IPS-20b (cell line): Measurements from ENCODE around the gene FNDC3B.

Experiments used
- H3K27ac ChIP-seq: one replicate; pipeline ENCODE4 v1.5.1; 2013; ENCODE audit warnings: low read length
- H3K27me3 ChIP-seq: 2 replicates; pipeline ENCODE4 v1.6.1; 2013; ENCODE audit warnings: mild to moderate bottlenecking, low read length, inconsistent platforms; ENCODE audit not compliant: insufficient read depth
- H3K36me3 ChIP-seq: 2 replicates; pipeline ENCODE4 v1.6.1; 2013; ENCODE audit warnings: low read depth, mild to moderate bottlenecking, inconsistent platforms, low read length, moderate library complexity; ENCODE audit not compliant: insufficient read depth
- H3K4me1 ChIP-seq: 2 replicates; pipeline ENCODE4 v1.6.1; 2013; ENCODE audit warnings: mild to moderate bottlenecking, control low read depth, inconsistent platforms, low read length, moderate library complexity; ENCODE audit not compliant: insufficient read depth
- H3K4me3 ChIP-seq: 2 replicates; pipeline ENCODE4 v1.5.1; 2013; ENCODE audit warnings: mild to moderate bottlenecking, low read length, inconsistent platforms
- H3K9ac ChIP-seq: 2 replicates; pipeline ENCODE4 v1.6.1; 2013; ENCODE audit warnings: low read depth, mild to moderate bottlenecking, inconsistent platforms, low read length, moderate library complexity
- H3K9me3 ChIP-seq: 2 replicates; pipeline ENCODE4 v1.6.1; 2013; ENCODE audit warnings: mild to moderate bottlenecking, low read depth, low read length, inconsistent platforms; ENCODE audit not compliant: insufficient read depth

FNDC3B gene

DNA sequence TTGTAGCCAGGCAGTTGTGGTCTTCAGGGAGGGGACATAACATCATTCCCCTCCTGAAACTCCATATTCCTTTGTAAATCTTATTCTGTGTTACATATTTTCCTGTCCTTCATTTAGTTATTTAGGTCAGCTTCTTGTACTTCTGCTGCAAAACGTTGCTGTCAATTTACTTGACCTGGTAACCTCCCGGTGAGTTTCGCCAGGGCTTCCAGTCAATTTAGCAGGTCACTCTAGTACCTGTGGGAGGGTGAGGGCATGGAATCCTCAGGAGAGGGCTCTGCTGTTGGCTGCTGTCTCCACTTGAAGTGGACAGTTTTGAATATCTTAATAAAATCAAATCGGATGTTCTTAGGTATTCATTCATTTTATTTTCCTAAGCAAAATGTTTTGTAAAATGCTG lies 29.6 kb downstream of the FNDC3B start:
- Histone ChIP-seq H3K9ac (no peak overlapping the region), H3K27ac (no peak overlapping the region), H3K4me3 (no peak overlapping the region), H3K27me3 (no peaks in the 10 kb centered on the region), H3K9me3 (no peaks in the 10 kb centered on the region), H3K36me3 (peaks cover under 1% of the 10 kb centered on the region; the same call in 1 of the 2 replicates), H3K4me1 (peaks cover 33% of the 10 kb centered on the region)

DNA sequence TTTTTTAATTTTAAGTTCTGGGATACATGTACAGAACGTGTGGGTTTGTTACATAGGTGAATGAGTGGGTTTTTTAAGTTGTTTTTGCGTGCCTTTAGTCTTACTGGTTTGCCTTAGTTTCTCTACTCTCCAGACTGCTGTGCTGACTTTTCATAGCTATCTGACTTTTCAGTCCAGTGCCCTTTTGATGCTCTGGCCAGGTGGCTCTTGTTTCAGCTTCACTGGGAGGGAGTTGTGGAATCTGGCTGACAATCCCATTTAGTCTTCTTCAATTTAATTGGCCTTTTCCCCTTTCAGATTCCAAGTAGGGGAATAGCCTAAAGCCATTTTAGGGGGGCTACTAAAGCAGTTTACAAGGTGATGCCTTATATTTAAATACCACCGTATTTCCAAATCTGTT lies 30.1 kb downstream of the FNDC3B start:
- H3K27ac ChIP-seq = no peak overlapping the region

DNA sequence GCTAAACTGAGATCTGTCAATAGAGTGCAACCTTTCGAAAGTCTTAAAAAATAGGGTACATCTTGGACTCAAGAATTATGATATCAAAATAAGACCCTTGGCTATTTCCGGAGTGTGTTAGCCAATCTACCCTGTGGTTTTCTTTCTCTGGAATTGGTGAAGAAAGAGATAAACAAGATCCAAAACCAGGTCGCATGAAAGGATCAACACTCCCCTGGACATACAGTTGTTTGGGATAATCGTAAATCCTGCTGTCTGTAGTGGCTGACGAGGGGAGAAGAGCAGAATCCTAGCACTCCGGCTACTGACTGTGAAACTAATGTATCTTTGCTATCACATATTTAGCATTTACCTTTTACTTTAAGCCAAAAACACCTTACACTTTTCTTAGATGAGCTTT lies 30.9 kb downstream of the FNDC3B start:
- Histone ChIP-seq H3K9ac (no peak overlapping the region), H3K9me3 (no peaks in the 10 kb centered on the region), H3K27ac (no peak overlapping the region), H3K36me3 (no peaks in the 10 kb centered on the region), H3K27me3 (no peaks in the 10 kb centered on the region), H3K4me3 (no peak overlapping the region), H3K4me1 (peaks cover 33% of the 10 kb centered on the region)

More for the DNA sequence above, 30.1 kb downstream of the FNDC3B start:
- H3K4me3 ChIP-seq = no peak overlapping the region
- no peaks in the 10 kb centered on the region for H3K9me3 ChIP-seq
- H3K36me3 ChIP-seq = no peaks in the 10 kb centered on the region
- no peak overlapping the region for H3K9ac ChIP-seq
- no peaks in the 10 kb centered on the region for H3K27me3 ChIP-seq
- peaks cover 33% of the 10 kb centered on the region for H3K4me1 ChIP-seq

GRCh38 chr3:172070802-172071201 lies 31.4 kb downstream of the FNDC3B start:
- H3K36me3 ChIP-seq = no peaks in the 10 kb centered on the region
- H3K4me3 ChIP-seq = no peak overlapping the region
- no peak overlapping the region for H3K9ac ChIP-seq
- no peak overlapping the region for H3K27ac ChIP-seq
- H3K4me1 ChIP-seq = peaks cover 28% of the 10 kb centered on the region
- H3K27me3 ChIP-seq = no peaks in the 10 kb centered on the region
- no peaks in the 10 kb centered on the region for H3K9me3 ChIP-seq

GRCh38 chr3:172071780-172072330 lies 32.5 kb downstream of the FNDC3B start:
- Histone ChIP-seq H3K36me3 (no peaks in the 10 kb centered on the region), H3K9ac (no peak overlapping the region), H3K4me1 (peaks cover 21% of the 10 kb centered on the region), H3K4me3 (no peak overlapping the region), H3K9me3 (no peaks in the 10 kb centered on the region), H3K27me3 (no peaks in the 10 kb centered on the region), H3K27ac (no peak overlapping the region)

- Histone ChIP-seq H3K4me1 (peaks cover 21% of the 10 kb centered on the region), H3K9me3 (no peaks in the 10 kb centered on the region), H3K9ac (no peak overlapping the region), H3K36me3 (no peaks in the 10 kb centered on the region), H3K4me3 (no peak overlapping the region), H3K27ac (no peak overlapping the region), H3K27me3 (no peaks in the 10 kb centered on the region)
Measured at GRCh38 chr3:172072543-172072942, 33.2 kb downstream of the FNDC3B start.

DNA sequence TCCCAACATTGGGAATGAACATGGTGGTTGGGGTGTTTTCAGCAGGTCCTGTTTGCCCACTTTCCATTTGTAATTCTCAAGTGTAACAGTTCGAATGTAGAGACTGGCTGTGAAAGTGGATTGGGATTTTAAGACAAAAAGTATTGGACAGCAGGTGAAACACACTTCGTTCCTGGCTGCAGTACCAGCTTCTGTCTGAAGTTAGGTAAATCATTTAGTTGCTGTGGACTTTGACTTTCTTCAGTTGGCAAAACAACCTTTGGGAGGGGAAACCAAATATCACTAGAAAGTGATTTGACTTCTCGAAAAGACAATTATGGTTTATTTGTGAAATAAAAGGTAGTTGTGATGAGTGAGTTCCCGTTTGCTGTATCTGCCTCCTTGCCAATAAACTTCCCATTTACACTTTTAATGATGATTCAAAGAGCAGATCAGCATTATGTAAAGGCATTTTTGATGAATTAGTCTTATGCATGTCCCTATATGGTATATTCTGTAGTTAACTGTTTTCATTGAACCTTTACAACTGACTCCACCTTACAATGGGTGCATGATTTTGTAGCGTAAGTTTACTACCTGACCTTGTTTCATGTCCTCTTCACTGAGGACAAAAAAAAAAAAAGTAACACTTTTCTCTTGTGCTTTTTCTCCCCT lies 34.0 kb downstream of the FNDC3B start:
- Histone ChIP-seq H3K27me3 (no peaks in the 10 kb centered on the region), H3K9ac (no peak overlapping the region), H3K9me3 (no peaks in the 10 kb centered on the region), H3K36me3 (no peaks in the 10 kb centered on the region), H3K4me1 (peaks cover 26% of the 10 kb centered on the region), H3K4me3 (no peak overlapping the region), H3K27ac (no peak overlapping the region)

GRCh38 chr3:172074032-172074431 lies 34.7 kb downstream of the FNDC3B start:
- peaks cover 4% of the 10 kb centered on the region; the same call in 1 of the 2 replicates for H3K36me3 ChIP-seq
- no peak overlapping the region for H3K9ac ChIP-seq
- no peak overlapping the region for H3K27ac ChIP-seq
- no peak overlapping the region for H3K4me3 ChIP-seq
- no peaks in the 10 kb centered on the region for H3K27me3 ChIP-seq
- no peaks in the 10 kb centered on the region for H3K9me3 ChIP-seq
- H3K4me1 ChIP-seq = peaks cover 25% of the 10 kb centered on the region

GRCh38 chr3:172074586-172074985 lies 35.2 kb downstream of the FNDC3B start:
- Histone ChIP-seq H3K4me3 (no peak overlapping the region), H3K27ac (no peak overlapping the region), H3K4me1 (peaks cover 19% of the 10 kb centered on the region), H3K36me3 (peaks cover 4% of the 10 kb centered on the region; the same call in 1 of the 2 replicates), H3K27me3 (no peaks in the 10 kb centered on the region), H3K9ac (no peak overlapping the region), H3K9me3 (no peaks in the 10 kb centered on the region)

- Histone ChIP-seq H3K27ac (no peak overlapping the region), H3K9ac (no peak overlapping the region), H3K9me3 (no peaks in the 10 kb centered on the region), H3K36me3 (peaks cover 4% of the 10 kb centered on the region; the same call in 1 of the 2 replicates), H3K4me1 (peaks cover 13% of the 10 kb centered on the region), H3K4me3 (no peak overlapping the region), H3K27me3 (no peaks in the 10 kb centered on the region)
Measured at GRCh38 chr3:172076212-172076611, 36.8 kb downstream of the FNDC3B start.

- H3K4me1 ChIP-seq = peaks cover 13% of the 10 kb centered on the region
- no peaks in the 10 kb centered on the region for H3K9me3 ChIP-seq
- H3K27me3 ChIP-seq = no peaks in the 10 kb centered on the region
- H3K4me3 ChIP-seq = no peak overlapping the region
- no peak overlapping the region for H3K9ac ChIP-seq
- H3K36me3 ChIP-seq = peaks cover 7% of the 10 kb centered on the region
- no peak overlapping the region for H3K27ac ChIP-seq
Measured at GRCh38 chr3:172077197-172077757, 37.9 kb downstream of the FNDC3B start.

GRCh38 chr3:172078244-172078643 lies 38.9 kb downstream of the FNDC3B start:
- no peaks in the 10 kb centered on the region for H3K27me3 ChIP-seq
- no peak overlapping the region for H3K9ac ChIP-seq
- H3K4me1 ChIP-seq = peaks cover 9% of the 10 kb centered on the region
- no peak overlapping the region for H3K27ac ChIP-seq
- H3K4me3 ChIP-seq = no peak overlapping the region
- peaks cover 17% of the 10 kb centered on the region for H3K36me3 ChIP-seq
- H3K9me3 ChIP-seq = no peaks in the 10 kb centered on the region; the same call in 1 of the 2 replicates
